Measurements from ENCODE around the gene CPNE6. TPM values are rescaled to one million over a fixed set of nuclear protein-coding genes. Genes with fewer than 3 reads are reported as not detected.

The CPNE6 gene
- total and polyA plus RNA-seq, 12 donors = 0.12 to 0.64 (median 0.41) TPM; not detected in 8

GRCh38 chr14:24115422-24116127 is 44.2 kb downstream of the CPNE6 start:
- H3K36me3 ChIP-seq = peaks cover 0 to 44% (median 35%) of the 10 kb centered on the region in 9 donors
- ATAC-seq (no peak), DNase-seq (peak in 1 of 2 donors; percentile 13)
- H3K27me3 ChIP-seq = no peaks in the 10 kb centered on the region
- peak overlapping the region; percentile 90 to 99 (median 98) for H3K27ac ChIP-seq
- WGBS, 2 donors = 3% methylated on average over 14 of the region's 14 CpGs
- intact Hi-C loops (cut with DNase I) = loop anchor here in 3 of 10 donors (1.0 to 2.0 kb wide), 4 partner anchors 15 to 31 kb away; partner anchors contain the start of genes FITM1 (in 2 of the 3), EMC9 (in 1 of the 3), PSME2 (in 1 of the 3) and RNF31 (in 1 of the 3)
- H3K4me1 ChIP-seq = peaks cover 6 to 30% (median 17%) of the 10 kb centered on the region in 9 donors
- TF ChIP-seq CTCF (IDR thresholded peaks at IDR 0.05) = no peak
- H3K4me3 ChIP-seq = peak overlapping the region; percentile 23 to 80 (median 69)
- H3K9me3 ChIP-seq = no peaks in the 10 kb centered on the region

DNA sequence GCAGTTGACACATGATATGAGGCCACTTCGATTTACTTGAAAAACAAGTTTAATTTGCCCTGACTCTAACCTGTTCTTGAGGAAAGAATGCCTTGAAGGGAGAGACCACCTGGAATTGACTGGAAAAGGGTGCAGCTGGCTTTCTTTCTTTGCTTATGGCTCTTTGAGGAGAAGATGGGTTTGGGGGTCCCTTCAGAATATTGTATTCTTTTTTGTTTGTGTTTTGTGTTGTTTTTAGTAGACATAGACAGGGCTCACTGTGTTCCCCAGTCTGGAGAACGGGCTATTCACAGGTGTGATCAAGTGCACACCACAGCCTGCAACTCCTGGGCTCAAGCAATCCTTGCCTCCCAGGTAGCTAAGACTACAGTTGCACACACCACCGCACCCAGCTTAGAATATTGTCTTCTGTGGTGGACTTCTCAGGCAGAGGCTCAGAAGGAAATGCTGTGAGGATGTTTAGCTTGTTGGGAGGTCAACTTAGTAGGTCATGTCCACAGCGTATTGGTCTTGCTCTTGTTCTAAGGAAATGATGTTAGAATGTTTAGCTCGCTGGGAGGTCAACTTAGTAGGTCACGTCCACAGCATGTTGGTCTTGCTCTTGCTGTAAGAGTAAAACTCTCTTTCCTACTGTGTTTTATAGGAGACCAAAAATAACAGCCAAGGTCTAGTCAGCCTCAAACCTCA is 44.9 kb downstream of the CPNE6 start:
- intact Hi-C loops (cut with DNase I) = no loop called here
- no peak for DNase-seq
- Histone ChIP-seq H3K4me3 (peak overlapping the region in 9 of 10 donors; percentile 54 to 80 (median 69)), H3K27ac (peak overlapping the region in 2 of 10 donors; percentile 98 to 99), H3K36me3 (peaks cover 0 to 51% (median 42%) of the 10 kb centered on the region in 9 donors), H3K27me3 (no peaks in the 10 kb centered on the region), H3K9me3 (no peaks in the 10 kb centered on the region), H3K4me1 (peaks cover 6 to 29% (median 17%) of the 10 kb centered on the region in 9 donors)
- WGBS, 2 donors = 83 to 88% methylated on average over 6 of the region's 6 CpGs
- no peak for ATAC-seq
- TF ChIP-seq CTCF (IDR thresholded peaks at IDR 0.05) = no peak

DNA sequence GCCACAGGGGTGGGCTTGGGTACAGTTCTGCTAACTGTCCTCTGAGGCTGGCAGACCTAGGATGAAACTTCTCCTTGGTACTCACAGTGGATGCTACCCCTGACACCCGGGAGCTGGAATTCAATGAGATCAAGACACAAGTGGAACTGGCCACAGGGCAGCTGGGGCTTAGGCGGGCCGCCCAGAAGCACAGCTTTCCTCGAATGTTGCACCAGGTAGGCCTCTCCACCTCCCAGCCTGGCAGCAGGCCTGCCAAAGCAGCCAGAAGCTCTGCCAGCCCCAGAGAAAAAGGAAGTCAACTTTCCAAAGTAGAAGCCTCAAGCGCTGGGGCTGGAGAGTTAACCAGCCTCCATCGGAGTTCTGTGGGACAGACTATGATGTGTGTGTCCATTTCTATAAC is 45.8 kb downstream of the CPNE6 start:
- Histone ChIP-seq H3K27ac (peak overlapping the region in 1 of 10 donors; percentile 6), H3K27me3 (no peaks in the 10 kb centered on the region), H3K9me3 (no peaks in the 10 kb centered on the region), H3K36me3 (peaks cover 0 to 60% (median 50%) of the 10 kb centered on the region in 9 donors), H3K4me3 (no peak overlapping the region), H3K4me1 (peaks cover 6 to 29% (median 17%) of the 10 kb centered on the region in 9 donors)
- no peak for TF ChIP-seq CTCF (IDR thresholded peaks at IDR 0.05)
- intact Hi-C loops (cut with DNase I) = no loop called here
- 86 to 87% methylated on average over 6 of the region's 6 CpGs for WGBS, 2 donors
- DNase-seq (no peak), ATAC-seq (no peak)

DNA sequence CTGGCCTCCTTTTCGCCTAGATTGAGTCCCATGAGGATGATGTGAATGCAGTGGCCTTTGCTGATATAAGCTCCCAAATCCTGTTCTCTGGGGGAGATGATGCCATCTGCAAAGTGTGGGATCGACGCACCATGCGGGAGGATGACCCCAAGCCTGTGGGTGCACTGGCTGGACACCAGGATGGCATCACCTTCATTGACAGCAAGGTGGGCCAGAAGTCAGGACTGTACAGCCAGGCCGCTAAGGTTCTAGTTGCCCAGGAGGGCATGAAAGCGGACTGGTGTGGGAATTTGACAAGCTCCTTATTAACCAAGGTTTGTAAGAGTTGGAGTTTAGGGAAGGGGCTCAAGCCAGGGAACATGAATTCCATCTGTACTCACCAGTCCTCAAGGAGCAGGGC is 48.3 kb downstream of the CPNE6 start:
- Histone ChIP-seq H3K9me3 (no peaks in the 10 kb centered on the region), H3K36me3 (peaks cover 0 to 82% (median 61%) of the 10 kb centered on the region in 9 donors), H3K4me1 (peaks cover 6 to 22% (median 14%) of the 10 kb centered on the region in 9 donors), H3K27ac (no peak overlapping the region), H3K4me3 (no peak overlapping the region), H3K27me3 (no peaks in the 10 kb centered on the region)
- DNase-seq (no peak), ATAC-seq (no peak)
- no peak for TF ChIP-seq CTCF (IDR thresholded peaks at IDR 0.05)
- intact Hi-C loops (cut with DNase I) = no loop called here
- 92 to 97% methylated on average over 6 of the region's 6 CpGs for WGBS, 2 donors

Data from heart right ventricle (tissue), 16 donors.